Glomerular visceral epithelial cell (primary cell): ENCODE results near the gene CCL8.

Experiments used
- DNase-seq: peaks from one replicate; pipeline ENCODE4 v3.0.0-alpha.2; 2016; ENCODE audit errors: extremely low spot score

CCL8 gene

DNA sequence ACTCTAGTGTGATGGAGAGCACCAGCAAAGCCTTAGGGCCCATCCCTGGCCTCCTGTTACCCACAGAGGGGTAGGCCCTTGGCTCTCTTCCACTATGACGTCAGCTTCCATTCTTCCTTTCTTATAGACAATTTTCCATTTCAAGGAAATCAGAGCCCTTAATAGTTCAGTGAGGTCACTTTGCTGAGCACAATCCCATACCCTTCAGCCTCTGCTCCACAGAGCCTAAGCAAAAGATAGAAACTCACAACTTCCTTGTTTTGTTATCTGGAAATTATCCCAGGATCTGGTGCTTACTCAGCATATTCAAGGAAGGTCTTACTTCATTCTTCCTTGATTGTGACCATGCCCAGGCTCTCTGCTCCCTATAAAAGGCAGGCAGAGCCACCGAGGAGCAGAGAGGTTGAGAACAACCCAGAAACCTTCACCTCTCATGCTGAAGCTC lies at the start of gene CCL8:
CCL8 (plus strand) TSS at position 397 of the 445 bp plus-strand sequence. CDS start 67 bp downstream, outside the sequence.
- no peak for DNase-seq

- no peak for DNase-seq
Observed at GRCh38 chr17:34269969-34270368, 49.3 kb upstream of the CCL8 start, which contains the start of gene CCL7. CCL7 (plus strand) TSS chr17:34270221; CDS start chr17:34270291, 70 bp downstream.

DNA sequence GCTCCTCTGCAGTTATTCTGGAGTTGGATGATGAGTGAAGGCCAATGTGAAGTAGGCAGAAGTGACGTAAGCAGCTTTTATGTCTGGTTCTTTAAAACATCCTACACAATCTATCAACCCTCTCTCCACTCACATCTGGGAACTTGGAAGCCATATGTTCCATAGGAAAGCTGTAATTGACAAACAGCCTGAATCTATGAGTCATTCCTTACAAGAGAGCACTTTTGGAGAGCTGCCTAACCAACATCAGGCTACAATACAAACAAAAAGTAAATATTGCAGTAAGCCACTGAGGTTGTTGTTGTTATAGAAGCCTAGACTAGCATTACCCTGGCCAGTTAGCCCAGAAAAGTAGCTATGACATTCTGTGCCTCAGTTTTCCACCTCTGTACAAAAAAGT lies 43.4 kb upstream of the CCL8 start:
- no peak for DNase-seq

GRCh38 chr17:34276826-34277225 lies 42.4 kb upstream of the CCL8 start:
- DNase-seq, result no peak

- no peak for DNase-seq
Observed at GRCh38 chr17:34283571-34283970, 35.7 kb upstream of the CCL8 start.

GRCh38 chr17:34285286-34285792 lies 33.9 kb upstream of the CCL8 start, which contains the start of gene CCL11:
CCL11 (plus strand) TSS chr17:34285742; CDS start chr17:34285809, 67 bp downstream.
- DNase-seq, result no peak

DNA sequence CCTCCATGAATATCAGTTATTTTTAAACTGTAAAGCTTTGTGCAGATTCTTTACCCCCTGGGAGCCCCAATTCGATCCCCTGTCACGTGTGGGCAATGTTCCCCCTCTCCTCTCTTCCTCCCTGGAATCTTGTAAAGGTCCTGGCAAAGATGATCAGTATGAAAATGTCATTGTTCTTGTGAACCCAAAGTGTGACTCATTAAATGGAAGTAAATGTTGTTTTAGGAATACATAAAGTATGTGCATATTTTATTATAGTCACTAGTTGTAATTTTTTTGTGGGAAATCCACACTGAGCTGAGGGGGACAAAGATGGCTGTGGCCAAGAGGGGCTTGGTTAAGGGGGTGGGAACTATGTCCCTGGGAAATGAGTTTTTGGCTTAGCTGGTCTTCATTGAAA lies 31.4 kb upstream of the CCL8 start:
- DNase-seq, result no peak

- no peak for DNase-seq
Observed at GRCh38 chr17:34290586-34290985, 28.6 kb upstream of the CCL8 start.

DNA sequence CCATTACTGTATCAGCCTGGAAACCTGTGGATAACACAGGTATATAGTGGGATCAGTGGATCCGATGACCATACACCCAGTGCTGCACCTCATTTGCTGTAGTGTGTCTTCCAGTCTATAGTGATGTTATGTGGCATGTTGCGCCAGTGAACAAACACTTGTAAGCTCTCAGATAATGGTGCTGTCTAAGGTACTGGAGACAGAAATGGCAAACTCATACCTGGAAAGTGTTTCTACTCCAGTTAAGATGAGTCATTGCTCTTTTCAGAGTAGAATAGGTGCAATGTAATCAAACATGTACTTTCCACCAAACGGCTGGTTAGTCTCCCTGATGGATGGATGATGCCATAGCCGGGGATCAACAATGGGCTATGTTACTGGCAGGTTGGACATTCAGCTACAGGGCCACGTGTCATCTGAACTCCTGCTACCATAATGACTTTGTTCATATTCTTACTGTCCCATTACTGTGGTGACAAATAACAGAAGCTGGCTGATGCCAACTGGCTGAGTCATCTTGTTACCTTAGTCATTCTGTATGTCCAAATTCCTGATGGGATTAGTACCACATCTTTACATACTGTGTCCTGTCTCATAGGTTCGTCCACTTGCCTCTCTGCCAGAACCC lies 27.4 kb upstream of the CCL8 start:
- no peak for DNase-seq

GRCh38 chr17:34299027-34299426 lies 20.2 kb upstream of the CCL8 start:
- DNase-seq, result no peak

GRCh38 chr17:34299956-34300577 lies 19.2 kb upstream of the CCL8 start:
- DNase-seq, result no peak

- peak; percentile 61 for DNase-seq
Observed at GRCh38 chr17:34300652-34301370, 18.4 kb upstream of the CCL8 start.

- DNase-seq, result no peak
Observed at GRCh38 chr17:34301986-34302385, 17.2 kb upstream of the CCL8 start.

- DNase-seq, result no peak
Observed at GRCh38 chr17:34302636-34303035, 16.6 kb upstream of the CCL8 start.

GRCh38 chr17:34303606-34304005 lies 15.6 kb upstream of the CCL8 start:
- no peak for DNase-seq

DNA sequence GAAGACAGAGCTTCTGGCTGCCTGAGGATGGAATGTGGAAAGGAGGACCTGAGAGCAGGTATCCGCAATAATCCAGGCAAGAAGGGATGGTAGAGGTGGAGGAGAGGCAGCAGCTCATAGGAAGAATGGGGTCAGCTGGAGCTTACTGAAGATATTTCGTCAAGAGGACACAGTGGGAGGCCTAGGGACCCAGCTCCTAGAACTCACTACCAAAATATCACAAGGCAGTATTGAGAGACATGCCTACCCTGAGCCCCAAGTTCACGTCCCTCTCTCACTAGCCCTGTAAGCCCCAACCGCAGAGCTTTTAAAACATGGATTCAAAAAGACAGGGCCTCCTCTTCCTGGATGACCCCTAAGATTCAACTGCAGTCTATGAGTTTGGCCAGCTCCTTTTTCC lies 14.2 kb upstream of the CCL8 start:
- DNase-seq, result no peak

GRCh38 chr17:34305606-34306005 lies 13.6 kb upstream of the CCL8 start:
- DNase-seq, result no peak

GRCh38 chr17:34306466-34306865 lies 12.8 kb upstream of the CCL8 start:
- DNase-seq, result no peak

DNA sequence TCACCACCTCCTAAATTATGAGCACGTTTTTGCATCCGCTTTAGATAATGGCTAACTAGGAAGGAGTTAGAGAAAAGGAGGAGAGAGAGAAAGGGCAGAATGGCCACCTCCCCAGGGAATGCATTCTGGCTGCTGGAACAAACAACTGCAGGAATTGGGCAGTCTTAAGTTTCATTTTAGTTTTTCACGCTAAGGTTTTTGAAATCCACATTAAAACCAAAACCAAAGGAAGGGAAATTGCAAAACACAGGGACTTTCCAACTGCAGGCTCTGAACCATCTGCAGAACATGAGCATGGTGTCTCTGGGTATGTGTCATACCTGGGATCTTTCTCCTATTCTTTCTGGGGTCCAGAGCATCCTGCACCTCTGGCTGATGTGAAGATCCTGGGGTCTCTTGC lies 12.1 kb upstream of the CCL8 start:
- DNase-seq, result no peak

DNA sequence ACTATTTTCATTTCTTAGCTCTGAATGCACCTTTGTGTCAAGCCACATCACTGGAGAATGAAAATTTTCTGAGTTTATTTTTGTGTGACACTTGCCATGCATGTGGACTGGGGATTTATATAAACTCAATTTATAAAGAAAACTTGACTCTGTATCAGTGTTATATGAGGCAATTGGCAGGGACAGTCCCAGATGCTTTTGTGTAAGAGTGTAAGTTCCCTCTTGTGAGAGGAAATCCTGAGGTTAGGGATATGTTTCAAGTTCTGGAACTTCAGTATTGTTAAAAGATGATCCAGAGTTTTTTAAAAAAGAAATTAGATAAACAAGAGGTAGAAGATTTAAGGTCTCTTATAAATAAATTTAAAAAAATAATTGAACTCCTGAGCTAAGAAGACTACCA lies 10.9 kb upstream of the CCL8 start:
- DNase-seq, result no peak

DNA sequence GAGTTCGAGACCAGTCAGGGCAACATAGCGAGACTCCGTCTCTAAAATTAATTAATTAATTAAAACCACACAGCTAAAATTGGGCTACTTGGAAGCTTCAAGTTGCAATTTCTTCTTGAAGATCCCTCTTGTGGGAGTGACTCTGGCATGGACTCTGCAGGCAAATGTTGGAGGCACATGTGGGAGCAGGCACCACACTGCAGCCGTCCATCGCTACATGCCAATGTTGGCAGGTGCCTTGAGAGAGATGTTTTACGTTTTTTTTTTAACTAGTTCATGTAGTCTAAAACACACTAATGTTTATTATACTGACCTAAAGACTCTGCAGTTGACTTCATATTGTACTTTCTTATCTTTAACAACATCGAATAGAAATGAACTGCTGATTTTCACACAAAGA lies 7.9 kb upstream of the CCL8 start:
- DNase-seq, result no peak

GRCh38 chr17:34312080-34312479 lies 7.2 kb upstream of the CCL8 start:
- DNase-seq, result no peak

- DNase-seq, result no peak
Observed at GRCh38 chr17:34313164-34313563, 6.1 kb upstream of the CCL8 start.
